ENCODE data around the gene ZSCAN21. TPM values are rescaled to one million over a fixed set of nuclear protein-coding genes. Genes with fewer than 3 reads are reported as not detected.

Gene ZSCAN21
- total and polyA plus RNA-seq, 10 of the 15 experiments (the other 5 are each of a cell fraction or from before 2014, with no cell fraction given) = 1.9 to 9.6 (median 7.1) TPM

DNA sequence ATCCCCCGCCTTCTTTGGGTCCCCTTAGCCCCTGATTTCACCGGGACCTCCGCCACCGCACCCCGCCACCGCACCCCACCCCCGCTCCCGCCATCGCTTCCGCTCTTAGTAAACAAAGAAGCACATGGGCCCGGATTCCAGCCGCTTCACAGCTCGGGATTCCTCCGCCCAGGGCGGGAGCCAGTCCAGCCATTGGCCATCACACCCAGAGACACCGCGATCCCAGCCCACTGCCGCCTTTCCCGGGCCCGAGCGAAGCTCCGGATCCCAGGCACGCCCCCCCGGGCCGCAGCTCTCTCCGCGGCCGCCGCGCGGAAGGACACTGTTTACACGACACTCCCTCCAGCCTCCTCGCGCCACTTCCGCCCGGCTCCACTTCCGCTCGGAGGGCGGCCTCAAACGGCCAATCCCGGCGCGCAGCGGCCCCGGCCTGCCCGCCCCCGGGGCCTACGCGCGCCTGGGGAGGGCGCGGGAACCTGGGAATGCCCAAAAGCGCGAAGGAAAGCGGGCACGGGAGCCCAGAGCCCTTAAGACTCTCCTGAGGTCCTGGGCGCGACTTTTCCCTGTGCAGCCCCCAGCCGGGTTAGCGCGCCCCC, 50.9 kb downstream of the ZSCAN21 start (continued):
- TF ChIP-seq, protein P1, sequence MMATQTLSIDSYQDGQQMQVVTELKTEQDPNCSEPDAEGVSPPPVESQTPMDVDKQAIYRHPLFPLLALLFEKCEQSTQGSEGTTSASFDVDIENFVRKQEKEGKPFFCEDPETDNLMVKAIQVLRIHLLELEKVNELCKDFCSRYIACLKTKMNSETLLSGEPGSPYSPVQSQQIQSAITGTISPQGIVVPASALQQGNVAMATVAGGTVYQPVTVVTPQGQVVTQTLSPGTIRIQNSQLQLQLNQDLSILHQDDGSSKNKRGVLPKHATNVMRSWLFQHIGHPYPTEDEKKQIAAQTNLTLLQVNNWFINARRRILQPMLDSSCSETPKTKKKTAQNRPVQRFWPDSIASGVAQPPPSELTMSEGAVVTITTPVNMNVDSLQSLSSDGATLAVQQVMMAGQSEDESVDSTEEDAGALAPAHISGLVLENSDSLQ (IDR thresholded peaks at IDR 0.05) = peak; percentile 74
- TF ChIP-seq POLR2A (IDR thresholded peaks at IDR 0.05; ENCODE audit: low read depth, low read length) (peak; percentile 54; the same call in 1 of the 2 replicates), TBL1XR1 (IDR thresholded peaks at IDR 0.05; ENCODE audit: low read depth, low read length) (0 out of 2 replicates have a peak, but pooled peaks have one; percentile 53), IRF4 (IDR thresholded peaks at IDR 0.05; ENCODE audit: low read depth, low read length) (peak; percentile 62; the same call in 1 of the 2 replicates), JUND (IDR thresholded peaks at IDR 0.05; ENCODE audit: low read depth, low read length) (no peak), SMAD1 (IDR thresholded peaks at IDR 0.05; ENCODE audit: low read depth, partially characterized antibody) (no peak), NFYA (IDR thresholded peaks at IDR 0.05; ENCODE audit: borderline replicate concordance, low read depth, low read length) (no peak), SIX5 (IDR thresholded peaks at IDR 0.05; ENCODE audit: low read depth, low read length, severe bottlenecking) (no peak), KDM1A (IDR thresholded peaks at IDR 0.05; ENCODE audit: borderline replicate concordance) (no peak), NFIC (IDR thresholded peaks at IDR 0.05; ENCODE audit: low read depth, low read length) (no peak), NRF1 (conservative IDR thresholded peaks at IDR 0.05; ENCODE audit: low read depth, low read length) (no peak), SIN3A (IDR thresholded peaks at IDR 0.05; ENCODE audit: low read depth, low read length) (peak; percentile 99), ZZZ3 (IDR thresholded peaks at IDR 0.05; ENCODE audit: control insufficient read depth, insufficient read length, low read depth) (no peak), BRCA1 (IDR thresholded peaks at IDR 0.05; ENCODE audit: low read depth, low read length) (no peak), RBBP5 (conservative IDR thresholded peaks at IDR 0.05) (no peak), HDAC2 (IDR thresholded peaks at IDR 0.05) (peak; percentile 96), SMARCA5 (IDR thresholded peaks at IDR 0.05) (no peak), BACH1 (IDR thresholded peaks at IDR 0.05; ENCODE audit: borderline replicate concordance) (peak; percentile 68), EZH2 (IDR thresholded peaks at IDR 0.05; ENCODE audit: borderline replicate concordance, control insufficient read depth, low read depth, low read length) (no peak), MTA2 (IDR thresholded peaks at IDR 0.05; ENCODE audit: low read depth) (no peak), TCF12 (IDR thresholded peaks at IDR 0.05; ENCODE audit: low read depth, low read length) (peak; percentile 19; the same call in 1 of the 2 replicates), MEF2A (IDR thresholded peaks at IDR 0.05; ENCODE audit: insufficient read depth, low read depth, low read length) (0 out of 2 replicates have a peak, but pooled peaks have one; percentile 26)
- TF ChIP-seq, protein P2, sequence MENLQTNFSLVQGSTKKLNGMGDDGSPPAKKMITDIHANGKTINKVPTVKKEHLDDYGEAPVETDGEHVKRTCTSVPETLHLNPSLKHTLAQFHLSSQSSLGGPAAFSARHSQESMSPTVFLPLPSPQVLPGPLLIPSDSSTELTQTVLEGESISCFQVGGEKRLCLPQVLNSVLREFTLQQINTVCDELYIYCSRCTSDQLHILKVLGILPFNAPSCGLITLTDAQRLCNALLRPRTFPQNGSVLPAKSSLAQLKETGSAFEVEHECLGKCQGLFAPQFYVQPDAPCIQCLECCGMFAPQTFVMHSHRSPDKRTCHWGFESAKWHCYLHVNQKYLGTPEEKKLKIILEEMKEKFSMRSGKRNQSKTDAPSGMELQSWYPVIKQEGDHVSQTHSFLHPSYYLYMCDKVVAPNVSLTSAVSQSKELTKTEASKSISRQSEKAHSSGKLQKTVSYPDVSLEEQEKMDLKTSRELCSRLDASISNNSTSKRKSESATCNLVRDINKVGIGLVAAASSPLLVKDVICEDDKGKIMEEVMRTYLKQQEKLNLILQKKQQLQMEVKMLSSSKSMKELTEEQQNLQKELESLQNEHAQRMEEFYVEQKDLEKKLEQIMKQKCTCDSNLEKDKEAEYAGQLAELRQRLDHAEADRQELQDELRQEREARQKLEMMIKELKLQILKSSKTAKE (IDR thresholded peaks at IDR 0.05; ENCODE audit: low read depth, poor library complexity, severe bottlenecking) = no peak
- TF ChIP-seq, protein P3, sequence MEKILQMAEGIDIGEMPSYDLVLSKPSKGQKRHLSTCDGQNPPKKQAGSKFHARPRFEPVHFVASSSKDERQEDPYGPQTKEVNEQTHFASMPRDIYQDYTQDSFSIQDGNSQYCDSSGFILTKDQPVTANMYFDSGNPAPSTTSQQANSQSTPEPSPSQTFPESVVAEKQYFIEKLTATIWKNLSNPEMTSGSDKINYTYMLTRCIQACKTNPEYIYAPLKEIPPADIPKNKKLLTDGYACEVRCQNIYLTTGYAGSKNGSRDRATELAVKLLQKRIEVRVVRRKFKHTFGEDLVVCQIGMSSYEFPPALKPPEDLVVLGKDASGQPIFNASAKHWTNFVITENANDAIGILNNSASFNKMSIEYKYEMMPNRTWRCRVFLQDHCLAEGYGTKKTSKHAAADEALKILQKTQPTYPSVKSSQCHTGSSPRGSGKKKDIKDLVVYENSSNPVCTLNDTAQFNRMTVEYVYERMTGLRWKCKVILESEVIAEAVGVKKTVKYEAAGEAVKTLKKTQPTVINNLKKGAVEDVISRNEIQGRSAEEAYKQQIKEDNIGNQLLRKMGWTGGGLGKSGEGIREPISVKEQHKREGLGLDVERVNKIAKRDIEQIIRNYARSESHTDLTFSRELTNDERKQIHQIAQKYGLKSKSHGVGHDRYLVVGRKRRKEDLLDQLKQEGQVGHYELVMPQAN (conservative IDR thresholded peaks at IDR 0.05) = peak; percentile 100
- TF ChIP-seq, protein P4, sequence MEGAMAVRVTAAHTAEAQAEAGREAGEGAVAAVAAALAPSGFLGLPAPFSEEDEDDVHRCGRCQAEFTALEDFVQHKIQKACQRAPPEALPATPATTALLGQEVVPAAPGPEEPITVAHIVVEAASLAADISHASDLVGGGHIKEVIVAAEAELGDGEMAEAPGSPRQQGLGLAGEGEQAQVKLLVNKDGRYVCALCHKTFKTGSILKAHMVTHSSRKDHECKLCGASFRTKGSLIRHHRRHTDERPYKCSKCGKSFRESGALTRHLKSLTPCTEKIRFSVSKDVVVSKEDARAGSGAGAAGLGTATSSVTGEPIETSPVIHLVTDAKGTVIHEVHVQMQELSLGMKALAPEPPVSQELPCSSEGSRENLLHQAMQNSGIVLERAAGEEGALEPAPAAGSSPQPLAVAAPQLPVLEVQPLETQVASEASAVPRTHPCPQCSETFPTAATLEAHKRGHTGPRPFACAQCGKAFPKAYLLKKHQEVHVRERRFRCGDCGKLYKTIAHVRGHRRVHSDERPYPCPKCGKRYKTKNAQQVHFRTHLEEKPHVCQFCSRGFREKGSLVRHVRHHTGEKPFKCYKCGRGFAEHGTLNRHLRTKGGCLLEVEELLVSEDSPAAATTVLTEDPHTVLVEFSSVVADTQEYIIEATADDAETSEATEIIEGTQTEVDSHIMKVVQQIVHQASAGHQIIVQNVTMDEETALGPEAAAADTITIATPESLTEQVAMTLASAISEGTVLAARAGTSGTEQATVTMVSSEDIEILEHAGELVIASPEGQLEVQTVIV (IDR thresholded peaks at IDR 0.05; ENCODE audit: borderline replicate concordance, partially characterized antibody) = peak; percentile 88

All from GM12878 (cell line).